Glutamatergic neuron (in vitro differentiated cells): ENCODE data around the gene NDUFS3. TPM values are rescaled to one million over a fixed set of nuclear protein-coding genes. Genes with fewer than 3 reads are reported as not detected.

Experiments
- DNase-seq: peaks from one replicate; pipeline ENCODE4 v3.0.0; 2022
- H3K27ac Mint-ChIP-seq: one replicate; pipeline ENCODE4 v1.8.0; 2020; ENCODE audit warnings: mild to moderate bottlenecking, mixed read lengths, inconsistent platforms; ENCODE audit not compliant: unreplicated experiment
- H3K27me3 Mint-ChIP-seq: one replicate; pipeline ENCODE4 v1.8.0; 2020; ENCODE audit warnings: mild to moderate bottlenecking, moderate library complexity, mixed read lengths, inconsistent platforms; ENCODE audit not compliant: unreplicated experiment
- H3K36me3 Mint-ChIP-seq: one replicate; pipeline ENCODE4 v1.8.0; 2020; ENCODE audit warnings: mild to moderate bottlenecking, mixed read lengths, inconsistent platforms; ENCODE audit not compliant: unreplicated experiment
- H3K4me1 Mint-ChIP-seq: one replicate; pipeline ENCODE4 v1.8.0; 2020; ENCODE audit warnings: mild to moderate bottlenecking, low read depth, mixed read lengths, inconsistent platforms; ENCODE audit not compliant: unreplicated experiment
- H3K4me3 Mint-ChIP-seq: one replicate; pipeline ENCODE4 v1.8.0; 2020; ENCODE audit warnings: mild to moderate bottlenecking, mixed read lengths, inconsistent platforms; ENCODE audit not compliant: unreplicated experiment
- H3K9me3 Mint-ChIP-seq: one replicate; pipeline ENCODE4 v1.8.0; 2020; ENCODE audit warnings: mild to moderate bottlenecking, moderate library complexity, mixed read lengths, inconsistent platforms; ENCODE audit not compliant: unreplicated experiment
- total RNA-seq: library from RNA; stranded (reverse); fragmentation: NEBNext Ultra II Directional; extraction: Animal tissue kit (Norgen Biotek cat#: 25700); gene quantifications from one replicate; pipeline ENCODE4 v1.2.1, GENCODE V29; 2021; ENCODE audit not compliant: unreplicated experiment
- TF ChIP-seq, protein P1 (sequence below): fragments of 200-600 bp; sonication (generic); IDR thresholded peaks from one replicate; pipeline ENCODE4 v1.5.0; 2021; ENCODE audit not compliant: partially characterized antibody, unreplicated experiment

The NDUFS3 gene
- total RNA-seq, 1 donor from 2014 or later, result 122 TPM

DNA sequence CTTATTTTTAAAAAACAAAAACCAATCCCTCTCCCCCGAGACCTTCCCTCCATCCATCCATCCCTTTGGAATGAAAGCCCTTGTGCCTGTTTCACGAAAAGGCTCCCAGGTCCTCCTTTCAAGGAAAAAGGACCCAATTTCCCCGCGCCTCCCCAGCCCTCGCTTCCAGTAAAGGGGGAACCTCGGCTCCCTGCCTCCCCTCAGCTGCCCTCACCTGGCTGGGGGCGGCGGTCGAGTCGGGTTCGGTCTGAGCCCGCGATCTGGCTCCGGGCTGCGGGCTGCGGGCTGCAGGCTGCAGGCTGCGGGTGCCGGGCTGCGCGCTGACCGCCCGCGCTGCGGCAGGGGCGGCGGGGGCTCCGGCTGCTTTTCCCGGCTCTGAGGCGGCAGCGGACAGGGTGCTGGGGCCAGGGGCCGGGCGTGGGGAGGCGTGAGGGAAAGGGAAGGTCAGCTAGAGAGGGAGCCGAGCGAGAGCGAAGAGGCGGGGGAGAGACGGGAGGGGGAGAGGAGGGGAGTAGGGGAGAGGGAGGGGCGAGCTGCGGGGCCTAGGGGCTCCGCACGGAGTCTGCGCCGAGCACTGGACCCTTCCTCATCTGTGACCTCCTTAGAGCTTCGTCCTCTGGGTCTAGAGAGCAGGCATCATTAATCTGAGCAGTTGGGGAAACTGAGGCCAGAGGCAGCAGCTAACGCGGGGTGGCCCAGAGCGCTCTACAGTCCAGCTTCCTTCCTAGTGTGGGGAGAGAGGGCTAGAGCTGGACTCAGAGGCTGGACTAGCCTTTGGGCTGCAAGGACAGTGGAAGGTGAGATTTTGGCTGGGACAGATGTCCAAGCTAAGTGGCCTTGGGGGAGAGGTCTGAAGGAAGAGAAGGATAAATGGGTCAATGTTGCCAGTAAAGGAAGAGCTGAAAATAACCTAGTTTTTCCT is 15.3 kb downstream of the NDUFS3 start, which contains the start of gene C1QTNF4:
TSS of gene C1QTNF4 (minus strand) at position 478 of the 922 bp plus-strand sequence. CDS start 3,601 bp downstream, outside the sequence.
- Mint-ChIP-seq H3K27ac (no peak within 1 kb of the TSS), H3K4me1 (peaks cover 10% of the 10 kb centered on the region)

DNA sequence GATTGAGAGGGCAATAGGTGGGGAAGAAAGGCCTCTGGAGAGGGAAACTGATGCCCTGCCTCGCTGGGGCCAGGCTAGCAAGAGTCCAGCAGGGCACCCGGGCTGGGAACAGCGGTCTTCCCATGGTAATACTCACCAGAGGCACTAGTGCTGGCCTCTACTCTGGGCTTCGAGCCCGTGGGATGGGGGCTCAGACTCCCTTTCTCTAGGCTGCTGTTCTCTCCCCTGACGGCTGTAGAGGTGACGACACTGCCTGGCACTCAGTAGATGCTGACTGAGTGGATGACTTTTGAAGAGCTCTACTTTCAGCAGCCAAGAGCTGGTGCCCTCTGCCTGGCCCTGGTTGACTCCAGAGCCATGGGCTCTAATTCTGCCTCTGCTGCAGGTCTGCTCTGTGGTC is 16.2 kb downstream of the NDUFS3 start:
- TF ChIP-seq, protein P1, sequence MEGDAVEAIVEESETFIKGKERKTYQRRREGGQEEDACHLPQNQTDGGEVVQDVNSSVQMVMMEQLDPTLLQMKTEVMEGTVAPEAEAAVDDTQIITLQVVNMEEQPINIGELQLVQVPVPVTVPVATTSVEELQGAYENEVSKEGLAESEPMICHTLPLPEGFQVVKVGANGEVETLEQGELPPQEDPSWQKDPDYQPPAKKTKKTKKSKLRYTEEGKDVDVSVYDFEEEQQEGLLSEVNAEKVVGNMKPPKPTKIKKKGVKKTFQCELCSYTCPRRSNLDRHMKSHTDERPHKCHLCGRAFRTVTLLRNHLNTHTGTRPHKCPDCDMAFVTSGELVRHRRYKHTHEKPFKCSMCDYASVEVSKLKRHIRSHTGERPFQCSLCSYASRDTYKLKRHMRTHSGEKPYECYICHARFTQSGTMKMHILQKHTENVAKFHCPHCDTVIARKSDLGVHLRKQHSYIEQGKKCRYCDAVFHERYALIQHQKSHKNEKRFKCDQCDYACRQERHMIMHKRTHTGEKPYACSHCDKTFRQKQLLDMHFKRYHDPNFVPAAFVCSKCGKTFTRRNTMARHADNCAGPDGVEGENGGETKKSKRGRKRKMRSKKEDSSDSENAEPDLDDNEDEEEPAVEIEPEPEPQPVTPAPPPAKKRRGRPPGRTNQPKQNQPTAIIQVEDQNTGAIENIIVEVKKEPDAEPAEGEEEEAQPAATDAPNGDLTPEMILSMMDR, result no peak
- H3K36me3 Mint-ChIP-seq, result no peaks in the 10 kb centered on the region
- no peak overlapping the region for H3K27ac Mint-ChIP-seq
- peaks cover 15% of the 10 kb centered on the region for H3K4me1 Mint-ChIP-seq
- H3K27me3 Mint-ChIP-seq, result peaks cover 23% of the 10 kb centered on the region
- no peaks in the 10 kb centered on the region for H3K9me3 Mint-ChIP-seq
- DNase-seq, result no peak
- peak overlapping the region; percentile 72 for H3K4me3 Mint-ChIP-seq

More for the DNA sequence above, 15.3 kb downstream of the NDUFS3 start, which contains the start of gene C1QTNF4:
- TF ChIP-seq, protein P1, result no peak
- Mint-ChIP-seq H3K4me3 (peak within 1 kb of the TSS; percentile 84), H3K36me3 (no peaks in the 10 kb centered on the region), H3K27me3 (peaks cover 23% of the 10 kb centered on the region), H3K9me3 (no peaks in the 10 kb centered on the region)
- DNase-seq, result peak; percentile 62

DNA sequence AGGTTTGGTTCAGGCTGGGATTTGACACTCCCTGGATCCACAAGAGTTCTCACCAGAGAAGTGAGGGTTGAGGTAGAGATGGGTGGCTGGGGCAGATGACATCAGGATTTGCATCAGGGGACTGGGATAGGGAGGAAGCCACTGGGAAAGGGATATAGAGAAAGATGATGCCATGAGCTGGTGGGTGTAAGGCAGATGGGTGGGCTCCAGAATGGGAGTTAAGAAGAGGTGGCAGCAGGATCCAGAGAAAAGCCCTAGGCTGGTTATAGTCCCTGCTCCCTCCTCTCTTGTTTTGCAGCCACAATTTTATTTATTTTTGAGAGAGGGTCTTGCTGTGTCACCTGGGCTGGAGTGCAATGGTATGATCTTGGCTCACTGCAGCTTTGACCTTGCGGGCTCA is 17.1 kb downstream of the NDUFS3 start:
- no peak overlapping the region for H3K27ac Mint-ChIP-seq
- H3K4me3 Mint-ChIP-seq, result peak overlapping the region; percentile 8
- no peaks in the 10 kb centered on the region for H3K9me3 Mint-ChIP-seq
- peaks cover 23% of the 10 kb centered on the region for H3K27me3 Mint-ChIP-seq
- no peak for DNase-seq
- peaks cover 15% of the 10 kb centered on the region for H3K4me1 Mint-ChIP-seq
- H3K36me3 Mint-ChIP-seq, result no peaks in the 10 kb centered on the region
- TF ChIP-seq, protein P1, result no peak

DNA sequence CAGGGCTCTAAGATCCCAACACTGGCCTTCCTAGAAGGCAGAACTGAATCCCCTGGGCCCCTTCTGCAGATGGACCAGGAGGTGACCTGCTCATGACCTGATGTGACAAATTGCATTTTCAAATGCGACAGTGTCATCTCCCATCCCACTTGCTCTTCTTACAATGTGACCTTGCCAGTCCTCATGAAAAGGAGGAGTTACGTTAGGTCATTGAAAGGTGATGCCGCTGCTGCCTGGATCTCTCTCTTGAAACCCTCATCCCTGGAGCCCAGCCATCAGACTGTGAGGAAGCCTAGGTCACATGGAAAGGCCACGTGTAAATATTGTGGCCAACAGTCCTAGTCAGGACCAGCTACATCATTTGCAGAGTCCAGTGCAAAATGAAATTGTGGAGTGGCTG is 21.0 kb downstream of the NDUFS3 start:
- no peaks in the 10 kb centered on the region for H3K36me3 Mint-ChIP-seq
- TF ChIP-seq, protein P1, result no peak
- peaks cover 11% of the 10 kb centered on the region for H3K27me3 Mint-ChIP-seq
- H3K4me1 Mint-ChIP-seq, result peaks cover 10% of the 10 kb centered on the region
- DNase-seq, result no peak
- no peak overlapping the region for H3K27ac Mint-ChIP-seq
- no peak overlapping the region for H3K4me3 Mint-ChIP-seq
- H3K9me3 Mint-ChIP-seq, result peaks cover 1% of the 10 kb centered on the region

DNA sequence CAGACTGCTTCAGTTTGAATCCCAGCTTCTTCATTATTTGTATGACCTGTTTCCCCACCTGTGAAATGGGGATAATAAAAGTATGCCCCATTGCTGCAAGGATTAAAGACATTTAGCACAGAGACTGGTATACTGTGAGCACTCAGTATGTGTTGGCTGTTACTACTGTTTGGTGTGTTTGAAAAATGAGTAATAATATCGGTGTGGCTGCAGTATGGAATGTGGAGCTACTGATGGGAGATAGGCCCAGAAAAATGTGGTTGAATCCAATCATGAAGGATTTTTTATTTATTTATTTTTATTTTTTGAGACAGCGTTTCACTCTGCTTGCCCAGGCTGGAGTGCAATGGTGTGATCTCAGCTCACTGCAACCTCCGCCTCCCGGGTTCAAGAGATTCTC is 24.4 kb downstream of the NDUFS3 start:
- peaks cover 10% of the 10 kb centered on the region for H3K27me3 Mint-ChIP-seq
- DNase-seq, result no peak
- TF ChIP-seq, protein P1, result no peak
- H3K27ac Mint-ChIP-seq, result no peak overlapping the region
- peaks cover 4% of the 10 kb centered on the region for H3K36me3 Mint-ChIP-seq
- no peak overlapping the region for H3K4me3 Mint-ChIP-seq
- peaks cover 3% of the 10 kb centered on the region for H3K9me3 Mint-ChIP-seq
- H3K4me1 Mint-ChIP-seq, result peaks cover 30% of the 10 kb centered on the region
